H1 (cell line): ENCODE measurements around the gene GRIK2. TPM values are rescaled to one million over a fixed set of nuclear protein-coding genes. Genes with fewer than 3 reads are reported as not detected.

Source experiments
- CTCF ChIA-PET: fragments of 300-600 bp; sonication (Branson Sonifier 250); formaldehyde crosslinking; loops from one replicate; lab custom pipeline; 2021; ENCODE audit not compliant: partially characterized antibody; lab: Charles Lee
- POLR2A ChIA-PET: fragments of 300-600 bp; sonication (Branson Sonifier 250); formaldehyde crosslinking; loops from one replicate; lab custom pipeline; 2021; ENCODE audit warnings: inconsistent platforms; ENCODE audit not compliant: partially characterized antibody; lab: Charles Lee
- DNase-seq, 2 experiments: peaks; one replicate each; pipeline versions ENCODE4 v3.0.0 to v3.0.0-alpha.2; 2010 to 2022; ENCODE audit warnings: low spot score in 2 of 2, low read depth in 1 of 2, mixed read lengths in 1 of 2
- FAIRE-seq: peaks from 2 replicates; lab custom pipeline; 2011; peaks lifted over from hg19 to GRCh38; lab: Jason Lieb, UNC
- H2AFZ ChIP-seq: 2 replicates; pipeline ENCODE4 v1.8.1; 2012; ENCODE audit warnings: low read length, inconsistent platforms
- H2AK5ac ChIP-seq: 2 replicates; pipeline ENCODE4 v1.6.1; 2013; ENCODE audit warnings: low read depth, low read length
- H2BK120ac ChIP-seq: replicated peaks from 2 replicates; pipeline ENCODE3; 2013; ENCODE audit warnings: low read depth, low read length, inconsistent platforms
- H2BK12ac ChIP-seq: 2 replicates; pipeline ENCODE4 v1.6.1; 2013; ENCODE audit warnings: low read depth, low read length
- H2BK15ac ChIP-seq: 2 replicates; pipeline ENCODE4 v1.6.1; 2013; ENCODE audit warnings: low read length
- H2BK20ac ChIP-seq: 2 replicates; pipeline ENCODE4 v1.6.1; 2013; ENCODE audit warnings: low read length
- H2BK5ac ChIP-seq: 2 replicates; pipeline ENCODE4 v1.6.1; 2013; ENCODE audit warnings: low read depth, low read length
- H3K14ac ChIP-seq: 2 replicates; pipeline ENCODE4 v1.6.1; 2013; ENCODE audit warnings: inconsistent platforms; ENCODE audit not compliant: insufficient read length
- H3K18ac ChIP-seq: 2 replicates; pipeline ENCODE4 v1.6.1; 2013; ENCODE audit warnings: low read length; ENCODE audit errors: extremely low read depth
- H3K23ac ChIP-seq: 2 replicates; pipeline ENCODE4 v1.6.1; 2013; ENCODE audit warnings: inconsistent platforms; ENCODE audit not compliant: insufficient read length
- H3K23me2 ChIP-seq: 2 replicates; pipeline ENCODE4 v1.6.1; 2013; ENCODE audit warnings: low read depth, low read length
- H3K27ac ChIP-seq: 2 replicates; pipeline ENCODE4 v1.6.1; 2011; ENCODE audit warnings: low read depth, low read length, inconsistent platforms
- H3K27me3 ChIP-seq, 4 experiments: replicated peaks in 1 of 4; 1 replicate in 1 of 4; 2 replicates in 3 of 4; pipeline versions ENCODE4 v1.6.1 to v1.8.1; 2011 to 2013; ENCODE audit warnings: low read length in 3 of 4, mild to moderate bottlenecking in 3 of 4, inconsistent platforms in 2 of 4, mixed read lengths in 2 of 4, moderate library complexity in 1 of 4; ENCODE audit not compliant: control insufficient read depth in 3 of 4, insufficient read depth in 3 of 4; ENCODE audit errors: extremely low read depth in 1 of 4
- H3K36me3 ChIP-seq, 4 experiments: 2 replicates each; pipeline versions ENCODE4 v1.6.1 to v1.8.1; 2011 to 2013; ENCODE audit warnings: mild to moderate bottlenecking in 4 of 4, low read length in 3 of 4, moderate library complexity in 2 of 4, control low read depth in 1 of 4, inconsistent platforms in 1 of 4; ENCODE audit not compliant: insufficient read depth in 4 of 4, control insufficient read depth in 2 of 4
- H3K4ac ChIP-seq: replicated peaks from 2 replicates; pipeline ENCODE3; 2013; ENCODE audit warnings: low read length, low read depth, mixed read lengths, inconsistent platforms; ENCODE audit not compliant: insufficient read length
- H3K4me1 ChIP-seq, 4 experiments: replicated peaks in 1 of 4; 1 replicate in 1 of 4; 2 replicates in 3 of 4; pipeline versions ENCODE4 v1.6.1 to v1.8.1; 2011 to 2013; ENCODE audit warnings: low read length in 3 of 4, inconsistent platforms in 2 of 4, mixed read lengths in 1 of 4; ENCODE audit not compliant: insufficient read depth in 4 of 4, control insufficient read depth in 3 of 4
- H3K4me2 ChIP-seq, 2 experiments: 2 replicates each; pipeline versions ENCODE4 v1.6.1 to v1.8.1; 2011 to 2013; ENCODE audit warnings: low read depth in 2 of 2, low read length in 2 of 2, control low read depth in 1 of 2, inconsistent platforms in 1 of 2, mild to moderate bottlenecking in 1 of 2; ENCODE audit not compliant: insufficient read depth in 1 of 2
- H3K4me3 ChIP-seq, 4 experiments: fragments of 200-600, 300-600 bp in 1 of 4; sonication (generic), shearing (Covaris generic), sonication (Bioruptor Twin) in 1 of 4; 2 replicates each; pipeline versions ENCODE4 v1.5.1 to v1.8.1; 2011 to 2016; ENCODE audit warnings: low read length in 4 of 4, low read depth in 3 of 4, control low read depth in 2 of 4, inconsistent platforms in 2 of 4, mild to moderate bottlenecking in 2 of 4, mixed read lengths in 1 of 4, moderate library complexity in 1 of 4; ENCODE audit not compliant: insufficient read depth in 2 of 4; ENCODE audit errors: extremely low read depth in 1 of 4
- H3K56ac ChIP-seq: replicated peaks from 2 replicates; pipeline ENCODE3; 2013; ENCODE audit warnings: low read depth, mild to moderate bottlenecking, mixed read lengths, low read length, inconsistent platforms; ENCODE audit not compliant: insufficient read length
- H3K79me1 ChIP-seq: 2 replicates; pipeline ENCODE4 v1.6.1; 2013; ENCODE audit warnings: low read depth, low read length, control low read depth
- H3K79me2 ChIP-seq, 2 experiments: 2 replicates each; pipeline versions ENCODE4 v1.6.1 to v1.8.1; 2012 to 2013; ENCODE audit warnings: low read length in 2 of 2, mild to moderate bottlenecking in 2 of 2, inconsistent platforms in 1 of 2; ENCODE audit not compliant: insufficient read depth in 2 of 2, control insufficient read depth in 1 of 2
- H3K9ac ChIP-seq, 4 experiments: replicated peaks in 1 of 4; 1 replicate in 1 of 4; 2 replicates in 3 of 4; pipeline versions ENCODE4 v1.6.1 to v1.8.1; 2011 to 2013; ENCODE audit warnings: low read depth in 3 of 4, low read length in 3 of 4, control low read depth in 2 of 4, mild to moderate bottlenecking in 2 of 4, moderate library complexity in 2 of 4, inconsistent platforms in 1 of 4; ENCODE audit errors: extremely low read depth in 1 of 4
- H3K9me3 ChIP-seq, 2 experiments: 2 replicates each; pipeline versions ENCODE4 v1.6.1 to v1.8.1; 2012 to 2013; ENCODE audit warnings: mild to moderate bottlenecking in 2 of 2, moderate library complexity in 2 of 2, control low read depth in 1 of 2, inconsistent platforms in 1 of 2, low read depth in 1 of 2, low read length in 1 of 2, mixed read lengths in 1 of 2; ENCODE audit not compliant: insufficient read depth in 2 of 2
- H4K20me1 ChIP-seq, 2 experiments: replicated peaks in 1 of 2; 2 replicates each; pipeline versions ENCODE3 to v1.8.1; 2011 to 2013; ENCODE audit warnings: inconsistent platforms in 2 of 2, low read length in 2 of 2, mild to moderate bottlenecking in 1 of 2; ENCODE audit not compliant: insufficient read depth in 2 of 2, control insufficient read depth in 1 of 2
- H4K5ac ChIP-seq: 2 replicates; pipeline ENCODE4 v1.6.1; 2013; ENCODE audit warnings: low read length, low read depth, mixed read lengths, inconsistent platforms; ENCODE audit not compliant: insufficient read length
- H4K8ac ChIP-seq: 2 replicates; pipeline ENCODE4 v1.8.0; 2013; ENCODE audit warnings: mild to moderate bottlenecking, moderate library complexity, low read length, inconsistent platforms; ENCODE audit not compliant: insufficient read depth; ENCODE audit errors: extremely low read depth
- H4K91ac ChIP-seq: replicated peaks from 2 replicates; pipeline ENCODE3; 2013; ENCODE audit warnings: low read length, mixed read lengths, inconsistent platforms; ENCODE audit not compliant: insufficient read length
- BCL11A ChIP-seq, 2 experiments: IDR thresholded peaks; one replicate each; pipeline ENCODE4 v1.6.1; 2011; ENCODE audit warnings: low read depth in 2 of 2, low read length in 2 of 2, mild to moderate bottlenecking in 2 of 2
- CBX5 ChIP-seq: fragments of 300-800, 300-1000 bp; sonication (generic); IDR thresholded peaks from 2 replicates; pipeline ENCODE4 v1.7.1; 2016; ENCODE audit warnings: antibody characterized with exemption, low read length, low read depth
- CTBP2 ChIP-seq: IDR thresholded peaks from 2 replicates; pipeline ENCODE4 v1.7.0; 2011; ENCODE audit warnings: borderline replicate concordance, mild to moderate bottlenecking, moderate library complexity, mixed read lengths, low read length; ENCODE audit not compliant: insufficient read depth, insufficient read length
- EGR1 ChIP-seq: IDR thresholded peaks from 2 replicates; pipeline ENCODE4 v1.6.1; 2011; ENCODE audit warnings: low read depth, low read length, borderline replicate concordance
- KDM5A ChIP-seq: fragments of 200-600 bp; IDR thresholded peaks from 2 replicates; pipeline ENCODE4 v1.7.1; 2012; ENCODE audit warnings: mild to moderate bottlenecking, low read length, inconsistent platforms, mixed read lengths
- NANOG ChIP-seq: IDR thresholded peaks from 2 replicates; pipeline ENCODE4 v1.6.1; 2011; ENCODE audit warnings: low read length, low read depth, mild to moderate bottlenecking, inconsistent platforms; ENCODE audit not compliant: insufficient read depth, poor library complexity, severe bottlenecking
- POLR2AphosphoS5 ChIP-seq: IDR thresholded peaks from 2 replicates; pipeline ENCODE4 v1.6.1; 2011; ENCODE audit warnings: low read depth, low read length
- POU5F1 ChIP-seq: IDR thresholded peaks from 2 replicates; pipeline ENCODE4 v1.6.1; 2011; ENCODE audit warnings: low read depth, mild to moderate bottlenecking, low read length, moderate library complexity
- RFX5 ChIP-seq: IDR thresholded peaks from 2 replicates; pipeline ENCODE4 v1.6.1; 2011; ENCODE audit warnings: low read depth, low read length, improper control_type of control experiment, borderline replicate concordance
- RXRA ChIP-seq: IDR thresholded peaks from 2 replicates; pipeline ENCODE4 v1.6.1; 2011; ENCODE audit warnings: low read depth, mild to moderate bottlenecking, low read length, moderate library complexity; ENCODE audit not compliant: insufficient read depth
- SAP30 ChIP-seq: fragments of 300-600 bp; sonication (generic); IDR thresholded peaks from 2 replicates; pipeline ENCODE4 v1.7.1; 2012; ENCODE audit warnings: low read length, moderate library complexity, mild to moderate bottlenecking, inconsistent platforms; ENCODE audit not compliant: insufficient read depth, insufficient replicate concordance
- SIRT6 ChIP-seq: IDR thresholded peaks from one replicate; pipeline ENCODE4 v1.7.1; 2012; ENCODE audit warnings: low read length, inconsistent platforms
- SP1 ChIP-seq: IDR thresholded peaks from 2 replicates; pipeline ENCODE4 v1.6.1; 2011; ENCODE audit warnings: low read depth, low read length
- SP4 ChIP-seq: IDR thresholded peaks from 2 replicates; pipeline ENCODE4 v1.6.1; 2012; ENCODE audit warnings: low read length, inconsistent platforms
- TAF1 ChIP-seq: IDR thresholded peaks from 2 replicates; pipeline ENCODE4 v1.6.1; 2011; ENCODE audit warnings: mild to moderate bottlenecking, low read depth, low read length
- WGBS, 2 experiments: shearing (Covaris generic) in 1 of 2; methylation state at CpG; one replicate each; pipeline versions ENCODE4 v1.1.6 to v1.1.7; 2013 to 2015; ENCODE audit warnings: low lambda C conversion rate in 2 of 2, mixed read lengths in 2 of 2, inconsistent platforms in 1 of 2, low coverage in 1 of 2, missing lambda C conversion rate in 1 of 2; ENCODE audit not compliant: insufficient replicate concordance in 2 of 2, insufficient coverage in 1 of 2, insufficient read length in 1 of 2; ENCODE audit errors: extremely low coverage in 1 of 2, missing lambda C conversion rate in 1 of 2; 5-methylcytosine and 5-hydroxymethylcytosine counted together
- polyA plus RNA-seq, 7 experiments: library from polyadenylated mRNA; depleted of rRNA in 3 of 7; stranded (reverse) in 5 of 7; unstranded in 2 of 7; fragments of >200 nt in 5 of 7; fragments of 200-250 nt in 2 of 7; gene quantifications; 1 replicate in 5 of 7; 2 replicates in 1 of 7; 4 replicates in 1 of 7; pipeline versions ENCODE4 v1.2.1 to v1.2.3, GENCODE V29; 2011 to 2013; ENCODE audit warnings: missing spikeins in 2 of 7, mixed read lengths in 2 of 7
- total RNA-seq: library from RNA; stranded (reverse); fragmentation: NEBNext Ultra II Directional; extraction: Animal tissue kit (Norgen Biotek cat#: 25700); gene quantifications from 2 replicates; pipeline ENCODE4 v1.2.1, GENCODE V29; 2021

Gene GRIK2
- total and polyA plus RNA-seq, 2 of the 8 experiments (the other 6 are each of a cell fraction or from before 2014, with no cell fraction given), result 1.8 to 2.2 TPM

DNA sequence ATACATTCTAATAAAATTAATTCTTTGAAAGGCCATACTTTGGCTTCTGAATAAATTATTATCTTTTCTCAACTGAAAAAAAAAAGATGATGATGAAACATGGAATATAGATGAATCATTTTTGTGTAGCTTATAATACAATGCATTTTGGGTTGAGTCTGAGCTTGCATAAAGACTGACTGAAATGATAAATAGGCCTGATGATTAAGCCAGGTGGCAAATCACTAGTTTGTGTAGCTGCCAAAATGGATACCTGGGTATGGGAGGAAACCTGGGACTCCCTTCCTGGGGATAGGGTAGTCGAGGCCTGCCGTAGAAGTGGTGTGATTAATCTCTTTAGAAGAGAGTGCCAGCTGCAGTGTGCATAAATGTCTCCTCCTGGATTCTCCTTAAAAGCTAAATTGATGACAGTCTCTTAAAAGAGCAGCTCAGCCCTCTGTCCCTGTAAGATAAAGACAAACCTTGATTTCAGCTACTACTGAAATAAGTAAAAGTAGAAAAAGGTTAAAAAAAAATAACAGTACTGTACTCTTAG lies 275.1 kb downstream of the GRIK2 start:
- Histone ChIP-seq H3K9ac (no peak overlapping the region), H3K9me3 (no peaks in the 10 kb centered on the region; a peak in 1 of 4 replicates), H3K79me1 (no peaks in the 10 kb centered on the region), H3K14ac (no peak overlapping the region), H3K27ac (no peak overlapping the region), H2AFZ (no peak overlapping the region), H3K18ac (no peak overlapping the region), H4K8ac (no peak overlapping the region), H4K20me1 (no peaks in the 10 kb centered on the region), H3K4me1 (no peaks in the 10 kb centered on the region), H3K4me2 (no peak overlapping the region), H3K4ac (no peak overlapping the region), H2BK5ac (no peak overlapping the region), H3K23ac (no peak overlapping the region), H2AK5ac (no peak overlapping the region), H4K91ac (no peak overlapping the region), H3K36me3 (no peaks in the 10 kb centered on the region; a peak in 1 of 8 replicates), H3K4me3 (no peak overlapping the region), H2BK15ac (no peak overlapping the region), H2BK120ac (no peak overlapping the region), H3K56ac (no peak overlapping the region), H3K23me2 (no peaks in the 10 kb centered on the region), H2BK20ac (no peak overlapping the region), H3K79me2 (no peaks in the 10 kb centered on the region), H4K5ac (no peak overlapping the region), H3K27me3 (no peaks in the 10 kb centered on the region), H2BK12ac (no peak overlapping the region)
- FAIRE-seq (no peak), DNase-seq (no peak)
- POLR2A ChIA-PET, result no interaction called here
- WGBS, 2 experiments, result 90% methylated on average over 2 of the region's 2 CpGs; no CpG with 5 or more reads in 1 of the 2 experiments
- CTCF ChIA-PET, result interaction anchor here (0.6 kb wide), 1 partner anchor 93 kb away, joined by 3 read pairs; no protein-coding TSS in a partner anchor
- TF ChIP-seq SIRT6, result no peak
- TF ChIP-seq EGR1, result no peak
- TF ChIP-seq POLR2AphosphoS5, result no peak
- TF ChIP-seq RFX5, result no peak
- no peak for TF ChIP-seq SP4
- TF ChIP-seq POU5F1, result no peak
- TF ChIP-seq SP1, result no peak
- no peak for TF ChIP-seq TAF1
- TF ChIP-seq BCL11A (IDR thresholded peaks at IDR 0.05; ENCODE audit: low read depth in 2 of 2, low read length in 2 of 2), result no peak
- no peak for TF ChIP-seq RXRA
- no peak for TF ChIP-seq KDM5A
- TF ChIP-seq NANOG, result no peak
- TF ChIP-seq CTBP2, result no peak
- TF ChIP-seq SAP30, result no peak
- no peak for TF ChIP-seq CBX5
